Fibroblast of the aortic adventitia (primary cell): ENCODE measurements around the gene WBP11. TPM values are rescaled to one million over a fixed set of nuclear protein-coding genes. Genes with fewer than 3 reads are reported as not detected.

ENCODE experiments used
- DNase-seq: peaks from one replicate; pipeline ENCODE4 v3.0.0-alpha.2; 2010; ENCODE audit warnings: low read depth
- H3K4me3 ChIP-seq: 2 replicates; pipeline ENCODE4 v1.5.1; 2011; ENCODE audit warnings: low read depth, mild to moderate bottlenecking, control low read depth, low read length, moderate library complexity
- CTCF ChIP-seq: IDR thresholded peaks from 2 replicates; pipeline ENCODE4 v1.5.1; 2011; ENCODE audit warnings: mild to moderate bottlenecking, low read length, control low read depth, inconsistent platforms; ENCODE audit not compliant: insufficient read depth
- total RNA-seq: library from RNA; depleted of rRNA; stranded (reverse); fragments of >200 nt; gene quantifications from 2 replicates; pipeline ENCODE4 v1.2.3, GENCODE V29; 2012; ENCODE audit warnings: low replicate concordance

WBP11 gene
- total RNA-seq, 1 donor, result 15.9 TPM

GRCh38 chr12:14810167-14810952 lies 7.1 kb upstream of the WBP11 start:
- TF ChIP-seq CTCF, result no peak
- H3K4me3 ChIP-seq, result no peak overlapping the region
- DNase-seq, result no peak

- H3K4me3 ChIP-seq, result peak overlapping the region; percentile 81
- DNase-seq, result no peak
- no peak for TF ChIP-seq CTCF
Observed at GRCh38 chr12:14803830-14804160, 517 bp upstream of the WBP11 start.

GRCh38 chr12:14802721-14803010 lies 612 bp downstream of the WBP11 start:
- H3K4me3 ChIP-seq, result peak overlapping the region; percentile 97
- TF ChIP-seq CTCF, result no peak
- no peak for DNase-seq

GRCh38 chr12:14802247-14802646 lies 1.0 kb downstream of the WBP11 start:
- peak overlapping the region; percentile 97 for H3K4me3 ChIP-seq
- no peak for DNase-seq
- no peak for TF ChIP-seq CTCF

GRCh38 chr12:14795028-14795448 lies 8.2 kb downstream of the WBP11 start:
- peak; percentile 90 for DNase-seq
- no peak overlapping the region for H3K4me3 ChIP-seq
- no peak for TF ChIP-seq CTCF

- DNase-seq, result no peak
- TF ChIP-seq CTCF, result no peak
Observed at GRCh38 chr12:14785568-14785967, 17.7 kb downstream of the WBP11 start.

GRCh38 chr12:14784471-14784870 lies 18.8 kb downstream of the WBP11 start:
- no peak for TF ChIP-seq CTCF
- no peak overlapping the region for H3K4me3 ChIP-seq
- DNase-seq, result no peak

More at GRCh38 chr12:14785568-14785967, 17.7 kb downstream of the WBP11 start:
- no peak overlapping the region for H3K4me3 ChIP-seq
